GM12878 (cell line): ENCODE measurements around the gene CYP1A1. TPM values are rescaled to one million over a fixed set of nuclear protein-coding genes. Genes with fewer than 3 reads are reported as not detected.

Experiments
- ATAC-seq: fragments of 200-7000 bp; cut with Tn5 transposase; 3 replicates; pipeline ENCODE4 v1.9.1; 2020; ENCODE audit warnings: mild to moderate bottlenecking, moderate library complexity
- BruUV-seq: library from RNA; stranded (reverse); fragments of 400-500 nt; replicated peaks from 2 replicates; lab custom pipeline; 2021; lab: Mats Ljungman, UMichigan
- CTCF ChIA-PET: fragments of 300-600 bp; sonication (Branson Sonifier 250); formaldehyde crosslinking; extraction: SDS; loops from one replicate; lab custom pipeline; 2021; ENCODE audit warnings: inconsistent platforms; lab: Yijun Ruan, JAX
- POLR2A ChIA-PET: fragments of 350-600 bp; formaldehyde crosslinking; extraction: SDS; loops from one replicate; lab custom pipeline; 2021; ENCODE audit warnings: inconsistent platforms; lab: Charles Lee
- RAD21 ChIA-PET: fragments of 300-600 bp; sonication (Branson Sonifier 250); formaldehyde crosslinking; loops from one replicate; lab custom pipeline; 2023; ENCODE audit warnings: antibody characterized with exemption; ENCODE audit not compliant: unreplicated experiment; lab: Charles Lee
- SMC1A ChIA-PET: fragments of 300-600 bp; sonication (Branson Sonifier 250); formaldehyde crosslinking; loops from one replicate; lab custom pipeline; 2023; ENCODE audit not compliant: unreplicated experiment, uncharacterized antibody; lab: Charles Lee
- DNase-seq: peaks from one replicate; pipeline ENCODE4 v3.0.0-alpha.2; 2011; ENCODE audit warnings: low read depth, low spot score
- FAIRE-seq: peaks from 3 replicates; lab custom pipeline; 2011; peaks lifted over from hg19 to GRCh38; lab: Jason Lieb, UNC
- H2AFZ ChIP-seq: 2 replicates; pipeline ENCODE4 v1.6.0; 2011; ENCODE audit warnings: low read depth, low read length, control low read depth; ENCODE audit not compliant: control insufficient read depth
- H3K27ac ChIP-seq: 2 replicates; pipeline ENCODE4 v1.5.1; 2011; ENCODE audit warnings: control low read depth; ENCODE audit not compliant: control insufficient read depth, insufficient read depth
- H3K27me3 ChIP-seq, 2 experiments: replicated peaks in 1 of 2; 2 replicates each; pipeline versions ENCODE4 v1.6.0 to v1.6.1; 2011; ENCODE audit warnings: low read length in 1 of 2; ENCODE audit not compliant: control insufficient read depth in 2 of 2, insufficient read depth in 2 of 2
- H3K36me3 ChIP-seq, 2 experiments: 2 replicates each; pipeline ENCODE4 v1.5.1; 2011; ENCODE audit warnings: low read length in 1 of 2; ENCODE audit not compliant: control insufficient read depth in 2 of 2, insufficient read depth in 2 of 2
- H3K4me1 ChIP-seq: 2 replicates; pipeline ENCODE4 v1.6.1; 2011; ENCODE audit warnings: mild to moderate bottlenecking, low read length, moderate library complexity, mixed read lengths; ENCODE audit not compliant: control insufficient read depth, insufficient read depth
- H3K4me2 ChIP-seq: 2 replicates; pipeline ENCODE4 v1.6.0; 2011; ENCODE audit warnings: control low read depth; ENCODE audit not compliant: control insufficient read depth, insufficient read depth
- H3K4me3 ChIP-seq: fragments of 200-600 bp; sonication (generic); 2 replicates; pipeline ENCODE4 v1.5.1; 2016
- H3K79me2 ChIP-seq: 2 replicates; pipeline ENCODE4 v1.6.0; 2011; ENCODE audit warnings: low read length; ENCODE audit not compliant: control insufficient read depth, insufficient read depth
- H3K9ac ChIP-seq: 2 replicates; pipeline ENCODE4 v1.8.0; 2011; ENCODE audit warnings: low read length, control low read depth, mixed read lengths; ENCODE audit not compliant: control insufficient read depth, insufficient read depth
- H3K9me3 ChIP-seq: replicated peaks from 3 replicates; pipeline ENCODE4 v1.5.1; 2011; ENCODE audit warnings: mild to moderate bottlenecking, low read length; ENCODE audit not compliant: control insufficient read depth, insufficient read depth
- H4K20me1 ChIP-seq: 2 replicates; pipeline ENCODE4 v1.6.0; 2011; ENCODE audit not compliant: control insufficient read depth, insufficient read depth
- CREB1 ChIP-seq: IDR thresholded peaks from 2 replicates; pipeline ENCODE4 v1.6.1; 2012; ENCODE audit warnings: low read depth, mild to moderate bottlenecking, inconsistent platforms
- EGR1 ChIP-seq, 2 experiments: IDR thresholded peaks; 1 replicate in 1 of 2; 2 replicates in 1 of 2; pipeline ENCODE4 v1.6.1; 2011 to 2012; ENCODE audit warnings: low read depth in 2 of 2, low read length in 2 of 2, borderline replicate concordance in 1 of 2, mild to moderate bottlenecking in 1 of 2, moderate library complexity in 1 of 2
- EZH2 ChIP-seq: IDR thresholded peaks from 2 replicates; pipeline ENCODE4 v1.6.1; 2012; ENCODE audit warnings: low read depth, mild to moderate bottlenecking, control low read depth, inconsistent platforms, low read length, borderline replicate concordance; ENCODE audit not compliant: control insufficient read depth
- GATAD2B ChIP-seq: fragments of 450-650 bp; conservative IDR thresholded peaks from 2 replicates; pipeline ENCODE4 v1.6.1; 2017; ENCODE audit warnings: low read depth, mild to moderate bottlenecking, moderate library complexity
- KAT2A ChIP-seq: conservative IDR thresholded peaks from 2 replicates; pipeline ENCODE4 v1.6.1; 2011; ENCODE audit warnings: low read depth, low read length; ENCODE audit not compliant: control insufficient read depth
- LARP7 ChIP-seq: fragments of 450-650 bp; IDR thresholded peaks from 2 replicates; pipeline ENCODE4 v1.6.1; 2017; ENCODE audit warnings: mild to moderate bottlenecking
- MTA3 ChIP-seq: IDR thresholded peaks from 2 replicates; pipeline ENCODE4 v1.6.1; 2012; ENCODE audit warnings: low read length, inconsistent platforms, borderline replicate concordance
- NR2C2 ChIP-seq: IDR thresholded peaks from 2 replicates; pipeline ENCODE4 v1.6.1; 2011; ENCODE audit warnings: borderline replicate concordance, low read depth; ENCODE audit not compliant: control insufficient read depth, insufficient read length
- SRF ChIP-seq, 2 experiments: IDR thresholded peaks; 2 replicates each; pipeline ENCODE4 v1.6.1; 2011; ENCODE audit warnings: low read depth in 2 of 2, low read length in 2 of 2, mild to moderate bottlenecking in 1 of 2, moderate library complexity in 1 of 2
- SUPT20H ChIP-seq: IDR thresholded peaks from 2 replicates; pipeline ENCODE4 v1.6.1; 2011; ENCODE audit warnings: low read depth, mild to moderate bottlenecking, low read length, moderate library complexity, borderline replicate concordance; ENCODE audit not compliant: control insufficient read depth
- SUZ12 ChIP-seq: fragments of 200-600 bp; sonication (generic); IDR thresholded peaks from one replicate; pipeline ENCODE4 v1.6.1; 2018; ENCODE audit warnings: antibody characterized with exemption, mild to moderate bottlenecking; ENCODE audit not compliant: unreplicated experiment
- ZNF207 ChIP-seq: fragments of 450-650 bp; IDR thresholded peaks from 2 replicates; pipeline ENCODE4 v1.6.1; 2014; ENCODE audit warnings: antibody characterized with exemption, mild to moderate bottlenecking, borderline replicate concordance
- ZNF384 ChIP-seq: IDR thresholded peaks from 2 replicates; pipeline ENCODE4 v1.6.1; 2012; ENCODE audit warnings: low read depth, mild to moderate bottlenecking, low read length, improper control_type of control experiment, borderline replicate concordance
- WGBS: methylation state at CpG from one replicate; pipeline ENCODE4 v1.1.6; 2016; ENCODE audit warnings: low lambda C conversion rate; ENCODE audit not compliant: insufficient replicate concordance, insufficient coverage; ENCODE audit errors: missing lambda C conversion rate; 5-methylcytosine and 5-hydroxymethylcytosine counted together
- in situ Hi-C: fragments of 300-500 bp; cut with MboI; formaldehyde crosslinking; loops from 9 replicates; pipeline ENCODE4 v1.14.3; 2018; ENCODE audit warnings: mixed read lengths
- intact Hi-C: fragments of 100-400 bp; cut with micrococcal nuclease; formaldehyde crosslinking; loops from one replicate; pipeline ENCODE4 v1.14.2; 2022; ENCODE audit not compliant: unreplicated experiment
- polyA plus RNA-seq, 11 experiments: library from polyadenylated mRNA; depleted of rRNA in 4 of 11; unstranded in 6 of 11; stranded (reverse) in 5 of 11; fragments of >200 nt; fragmentation: Nextera tagmentation in 4 of 11; fragmentation: Illumina TruSeq in 1 of 11; extraction: Ambion mirVana in 4 of 11; extraction: Trizol in 1 of 11; gene quantifications; 1 replicate in 1 of 11; 2 replicates in 10 of 11; pipeline versions ENCODE4 v1.2.1 to v1.2.3, GENCODE V29; 2011 to 2016; ENCODE audit warnings: inconsistent platforms in 2 of 11, missing spikeins in 2 of 11, low read depth in 1 of 11
- total RNA-seq, 4 experiments: library from RNA; depleted of rRNA in 3 of 4; stranded (reverse); fragments of >200 nt in 3 of 4; fragmentation: Illumina TruSeq in 1 of 4; extraction: Trizol in 1 of 4; gene quantifications; 2 replicates each; pipeline versions ENCODE4 v1.2.1 to v1.2.3, GENCODE V29; 2013 to 2021
- TF ChIP-seq, protein P1 (sequence below): IDR thresholded peaks from 2 replicates; pipeline ENCODE4 v1.6.1; 2011; ENCODE audit warnings: borderline replicate concordance, low read depth, mild to moderate bottlenecking, moderate library complexity, low read length; ENCODE audit not compliant: insufficient read depth, poor library complexity, severe bottlenecking
- TF ChIP-seq, protein P2 (sequence below): fragments of 450-650 bp; IDR thresholded peaks from 2 replicates; pipeline ENCODE4 v1.6.1; 2017; ENCODE audit warnings: antibody characterized with exemption, mild to moderate bottlenecking, moderate library complexity
- TF ChIP-seq, protein P3 (sequence below): fragments of 450-650 bp; IDR thresholded peaks from 2 replicates; pipeline ENCODE4 v1.6.1; 2017; ENCODE audit warnings: borderline replicate concordance

CYP1A1 gene
- total and polyA plus RNA-seq, 10 of the 15 experiments (the other 5 are each of a cell fraction or from before 2014, with no cell fraction given): 0.04 to 0.71 (median 0.07) TPM; not detected in 4

DNA sequence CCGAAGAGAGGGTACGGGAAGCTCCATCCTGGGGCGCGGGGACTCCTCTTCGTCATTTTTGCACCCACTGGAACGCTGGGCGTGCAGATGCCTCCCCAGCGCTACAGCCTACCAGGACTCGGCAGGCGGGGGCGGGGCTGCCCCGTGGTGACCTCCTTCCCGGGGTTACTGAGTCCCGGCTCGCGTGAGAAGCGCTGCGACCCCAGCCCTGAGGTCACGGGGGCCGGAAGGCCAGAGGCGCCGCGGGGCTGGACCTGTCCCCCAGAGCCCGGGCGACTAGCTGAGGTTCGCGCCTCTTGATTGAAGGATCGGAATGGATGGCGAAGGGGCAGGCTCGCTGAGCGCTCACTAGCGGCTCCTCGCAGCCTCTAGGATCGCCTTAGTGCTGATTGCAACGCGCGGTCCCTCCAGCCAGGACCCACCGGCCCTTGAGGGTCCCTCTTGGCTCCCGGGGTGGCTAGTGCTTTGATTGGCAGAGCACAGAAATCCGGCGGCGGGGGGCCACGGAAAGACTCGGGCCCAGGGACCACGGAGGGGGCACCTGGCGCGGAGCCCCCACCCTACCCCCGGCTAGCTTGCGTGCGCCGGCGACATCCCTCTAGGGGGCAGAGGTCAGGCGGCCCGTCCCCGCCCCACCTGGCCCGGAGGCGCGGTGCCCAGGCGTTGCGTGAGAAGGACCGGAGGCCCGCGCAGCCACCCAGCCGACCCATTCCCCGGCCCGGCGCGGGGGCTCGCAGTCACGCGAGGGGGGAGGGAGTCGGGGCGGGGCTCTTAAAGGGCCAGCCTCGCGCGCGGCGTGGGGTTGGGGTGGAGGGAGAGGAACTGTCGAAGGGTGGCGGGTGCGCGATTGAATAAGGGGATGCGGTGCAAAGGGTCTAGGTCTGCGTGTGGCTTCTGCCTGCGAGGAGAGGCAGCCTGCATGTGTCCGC lies 781 bp upstream of the CYP1A1 start:
- Histone ChIP-seq H3K9me3 (no peaks in the 10 kb centered on the region), H2AFZ (peak overlapping the region; percentile 80), H3K27me3 (peaks cover 0 to 3% of the 10 kb centered on the region in 2 experiments; a peak in 3 of 4 replicates), H4K20me1 (no peaks in the 10 kb centered on the region), H3K4me2 (peak overlapping the region; percentile 92), H3K9ac (peak overlapping the region; percentile 34; the same call in 1 of the 2 replicates), H3K4me1 (peaks cover 4% of the 10 kb centered on the region), H3K36me3 (no peaks in the 10 kb centered on the region), H3K79me2 (no peaks in the 10 kb centered on the region), H3K27ac (no peak overlapping the region), H3K4me3 (peak overlapping the region; percentile 50; the same call in 1 of the 2 replicates)
- ATAC-seq (peak; percentile 80), FAIRE-seq (no peak), DNase-seq (no peak)
- in situ Hi-C loops: no loop called here
- intact Hi-C loops: no loop called here
- ChIA-PET CTCF (no interaction called here), RAD21 (no interaction called here), SMC1A (no interaction called here), POLR2A (interaction anchor here (0.5 to 0.8 kb wide), 2 partner anchors 262 to 723 kb away, joined by 3 to 4 read pairs; no protein-coding TSS in a partner anchor)
- no TSS peak for BruUV-seq
- whole genome bisulfite sequencing: 3% methylated on average over 57 of the region's 86 CpGs
- TF ChIP-seq ZNF384: no peak
- TF ChIP-seq LARP7: no peak
- no peak for TF ChIP-seq EZH2
- TF ChIP-seq, protein P1, sequence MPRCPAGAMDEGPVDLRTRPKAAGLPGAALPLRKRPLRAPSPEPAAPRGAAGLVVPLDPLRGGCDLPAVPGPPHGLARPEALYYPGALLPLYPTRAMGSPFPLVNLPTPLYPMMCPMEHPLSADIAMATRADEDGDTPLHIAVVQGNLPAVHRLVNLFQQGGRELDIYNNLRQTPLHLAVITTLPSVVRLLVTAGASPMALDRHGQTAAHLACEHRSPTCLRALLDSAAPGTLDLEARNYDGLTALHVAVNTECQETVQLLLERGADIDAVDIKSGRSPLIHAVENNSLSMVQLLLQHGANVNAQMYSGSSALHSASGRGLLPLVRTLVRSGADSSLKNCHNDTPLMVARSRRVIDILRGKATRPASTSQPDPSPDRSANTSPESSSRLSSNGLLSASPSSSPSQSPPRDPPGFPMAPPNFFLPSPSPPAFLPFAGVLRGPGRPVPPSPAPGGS: no peak
- no peak for TF ChIP-seq SRF (IDR thresholded peaks at IDR 0.05; ENCODE audit: low read depth in 2 of 2, low read length in 2 of 2)
- no peak for TF ChIP-seq CREB1
- TF ChIP-seq SUZ12: peak; percentile 70
- no peak for TF ChIP-seq KAT2A
- TF ChIP-seq, protein P2, sequence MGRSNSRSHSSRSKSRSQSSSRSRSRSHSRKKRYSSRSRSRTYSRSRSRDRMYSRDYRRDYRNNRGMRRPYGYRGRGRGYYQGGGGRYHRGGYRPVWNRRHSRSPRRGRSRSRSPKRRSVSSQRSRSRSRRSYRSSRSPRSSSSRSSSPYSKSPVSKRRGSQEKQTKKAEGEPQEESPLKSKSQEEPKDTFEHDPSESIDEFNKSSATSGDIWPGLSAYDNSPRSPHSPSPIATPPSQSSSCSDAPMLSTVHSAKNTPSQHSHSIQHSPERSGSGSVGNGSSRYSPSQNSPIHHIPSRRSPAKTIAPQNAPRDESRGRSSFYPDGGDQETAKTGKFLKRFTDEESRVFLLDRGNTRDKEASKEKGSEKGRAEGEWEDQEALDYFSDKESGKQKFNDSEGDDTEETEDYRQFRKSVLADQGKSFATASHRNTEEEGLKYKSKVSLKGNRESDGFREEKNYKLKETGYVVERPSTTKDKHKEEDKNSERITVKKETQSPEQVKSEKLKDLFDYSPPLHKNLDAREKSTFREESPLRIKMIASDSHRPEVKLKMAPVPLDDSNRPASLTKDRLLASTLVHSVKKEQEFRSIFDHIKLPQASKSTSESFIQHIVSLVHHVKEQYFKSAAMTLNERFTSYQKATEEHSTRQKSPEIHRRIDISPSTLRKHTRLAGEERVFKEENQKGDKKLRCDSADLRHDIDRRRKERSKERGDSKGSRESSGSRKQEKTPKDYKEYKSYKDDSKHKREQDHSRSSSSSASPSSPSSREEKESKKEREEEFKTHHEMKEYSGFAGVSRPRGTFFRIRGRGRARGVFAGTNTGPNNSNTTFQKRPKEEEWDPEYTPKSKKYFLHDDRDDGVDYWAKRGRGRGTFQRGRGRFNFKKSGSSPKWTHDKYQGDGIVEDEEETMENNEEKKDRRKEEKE: no peak
- TF ChIP-seq, protein P3, sequence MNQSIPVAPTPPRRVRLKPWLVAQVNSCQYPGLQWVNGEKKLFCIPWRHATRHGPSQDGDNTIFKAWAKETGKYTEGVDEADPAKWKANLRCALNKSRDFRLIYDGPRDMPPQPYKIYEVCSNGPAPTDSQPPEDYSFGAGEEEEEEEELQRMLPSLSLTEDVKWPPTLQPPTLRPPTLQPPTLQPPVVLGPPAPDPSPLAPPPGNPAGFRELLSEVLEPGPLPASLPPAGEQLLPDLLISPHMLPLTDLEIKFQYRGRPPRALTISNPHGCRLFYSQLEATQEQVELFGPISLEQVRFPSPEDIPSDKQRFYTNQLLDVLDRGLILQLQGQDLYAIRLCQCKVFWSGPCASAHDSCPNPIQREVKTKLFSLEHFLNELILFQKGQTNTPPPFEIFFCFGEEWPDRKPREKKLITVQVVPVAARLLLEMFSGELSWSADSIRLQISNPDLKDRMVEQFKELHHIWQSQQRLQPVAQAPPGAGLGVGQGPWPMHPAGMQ: no peak
- TF ChIP-seq MTA3: no peak
- TF ChIP-seq GATAD2B: no peak
- TF ChIP-seq ZNF207: no peak
- no peak for TF ChIP-seq NR2C2
- no peak for TF ChIP-seq SUPT20H
- TF ChIP-seq EGR1 (IDR thresholded peaks at IDR 0.05; ENCODE audit: borderline replicate concordance in 1 of 2, low read depth in 2 of 2, low read length in 2 of 2): 0 out of 3 replicates have a peak, but pooled peaks of 1 of the 2 experiments have one; percentile 26
